Measurements from ENCODE around the gene CCDC34.

DNA sequence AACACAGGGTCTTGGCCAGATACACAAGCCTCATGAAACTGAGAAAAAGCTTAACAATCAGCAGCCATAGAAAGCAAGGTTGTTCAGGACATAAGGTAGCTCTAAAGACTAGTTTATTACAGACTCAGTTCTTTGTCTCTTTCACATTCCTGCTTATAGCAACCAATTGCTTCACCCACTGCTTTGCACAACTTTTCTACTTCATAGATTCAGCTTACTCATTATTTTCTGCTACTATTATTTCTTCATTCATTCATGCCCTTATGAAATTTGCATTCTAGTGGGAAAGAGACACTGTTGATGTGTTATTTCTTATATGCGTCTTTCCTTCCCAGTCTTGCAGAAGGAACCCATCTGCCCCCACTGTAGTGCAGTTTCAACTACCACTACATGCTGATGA lies 4.7 kb downstream of the CCDC34 start:
- TF ChIP-seq, protein P1, sequence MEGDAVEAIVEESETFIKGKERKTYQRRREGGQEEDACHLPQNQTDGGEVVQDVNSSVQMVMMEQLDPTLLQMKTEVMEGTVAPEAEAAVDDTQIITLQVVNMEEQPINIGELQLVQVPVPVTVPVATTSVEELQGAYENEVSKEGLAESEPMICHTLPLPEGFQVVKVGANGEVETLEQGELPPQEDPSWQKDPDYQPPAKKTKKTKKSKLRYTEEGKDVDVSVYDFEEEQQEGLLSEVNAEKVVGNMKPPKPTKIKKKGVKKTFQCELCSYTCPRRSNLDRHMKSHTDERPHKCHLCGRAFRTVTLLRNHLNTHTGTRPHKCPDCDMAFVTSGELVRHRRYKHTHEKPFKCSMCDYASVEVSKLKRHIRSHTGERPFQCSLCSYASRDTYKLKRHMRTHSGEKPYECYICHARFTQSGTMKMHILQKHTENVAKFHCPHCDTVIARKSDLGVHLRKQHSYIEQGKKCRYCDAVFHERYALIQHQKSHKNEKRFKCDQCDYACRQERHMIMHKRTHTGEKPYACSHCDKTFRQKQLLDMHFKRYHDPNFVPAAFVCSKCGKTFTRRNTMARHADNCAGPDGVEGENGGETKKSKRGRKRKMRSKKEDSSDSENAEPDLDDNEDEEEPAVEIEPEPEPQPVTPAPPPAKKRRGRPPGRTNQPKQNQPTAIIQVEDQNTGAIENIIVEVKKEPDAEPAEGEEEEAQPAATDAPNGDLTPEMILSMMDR (IDR thresholded peaks at IDR 0.05 in 4 of 5, conservative IDR thresholded peaks at IDR 0.05 in 1 of 5), result no peak
- TF ChIP-seq POLR2A (IDR thresholded peaks at IDR 0.05), result no peak
